GM12872 (cell line): Measurements from ENCODE around the gene TIAM1.

ENCODE experiments used
- CTCF ChIP-seq: IDR thresholded peaks from 3 replicates; pipeline ENCODE4 v1.5.1; 2011; ENCODE audit warnings: low read depth, mild to moderate bottlenecking, low read length, moderate library complexity; ENCODE audit not compliant: insufficient read depth

Gene TIAM1

GRCh38 chr21:31182231-31183140 is 161.6 kb downstream of the TIAM1 start:
- TF ChIP-seq CTCF = no peak

GRCh38 chr21:31181082-31181750 is 162.8 kb downstream of the TIAM1 start:
- TF ChIP-seq CTCF = no peak

GRCh38 chr21:31180256-31181081 is 163.6 kb downstream of the TIAM1 start:
- peak; percentile 28; the same call in 1 of the 3 replicates for TF ChIP-seq CTCF

- TF ChIP-seq CTCF = no peak
These were observed 167.3 kb downstream of the TIAM1 start for GRCh38 chr21:31176725-31177124.

- no peak for TF ChIP-seq CTCF
These were observed 167.9 kb downstream of the TIAM1 start for GRCh38 chr21:31176080-31176551.

GRCh38 chr21:31173881-31174555 is 170.0 kb downstream of the TIAM1 start:
- no peak for TF ChIP-seq CTCF
